ENCODE results near the gene C3orf18. TPM values are rescaled to one million over a fixed set of nuclear protein-coding genes. Genes with fewer than 3 reads are reported as not detected.

Gene C3orf18
- total and polyA plus RNA-seq, 2 experiments from 2014 or later: 2.9 to 5.6 TPM

- Histone ChIP-seq H3K9me3 (ENCODE audit: low read depth) (no peaks in the 10 kb centered on the region), H3K36me3 (replicated peaks; ENCODE audit: insufficient read depth, low read depth) (no peaks in the 10 kb centered on the region), H3K27me3 (no peaks in the 10 kb centered on the region), H3K4me2 (no peak overlapping the region), H3K4me3 (no peak overlapping the region), H3K27ac (no peak overlapping the region), H2AFZ (no peak overlapping the region), H3K79me2 (no peaks in the 10 kb centered on the region), H4K20me1 (ENCODE audit: insufficient read depth, poor library complexity, severe bottlenecking) (no peaks in the 10 kb centered on the region), H3K4me1 (ENCODE audit: insufficient read depth) (peaks cover 7% of the 10 kb centered on the region), H3K9me2 (replicated peaks; ENCODE audit: insufficient read depth) (no peaks in the 10 kb centered on the region)
- TF ChIP-seq EZH2 (IDR thresholded peaks at IDR 0.05; ENCODE audit: borderline replicate concordance) (no peak), EZH2phosphoT487 (IDR thresholded peaks at IDR 0.05; ENCODE audit: low read depth, severe bottlenecking, unreplicated experiment) (no peak), CTCF (IDR thresholded peaks at IDR 0.05; ENCODE audit: poor library complexity) (no peak)
- no peak for DNase-seq (ENCODE audit: low spot score)
- 53% methylated on average over 1 of the region's 1 CpG for WGBS (ENCODE audit: low lambda C conversion rate, missing lambda C conversion rate)
Measured at GRCh38 chr3:50545781-50546180, 21.8 kb downstream of the C3orf18 start.

- 42% methylated on average over 2 of the region's 2 CpGs for WGBS (ENCODE audit: low lambda C conversion rate, missing lambda C conversion rate)
- TF ChIP-seq CTCF (IDR thresholded peaks at IDR 0.05; ENCODE audit: poor library complexity): peak; percentile 83
- TF ChIP-seq EZH2 (IDR thresholded peaks at IDR 0.05; ENCODE audit: borderline replicate concordance): no peak
- TF ChIP-seq EZH2phosphoT487 (IDR thresholded peaks at IDR 0.05; ENCODE audit: low read depth, severe bottlenecking, unreplicated experiment): no peak
- Histone ChIP-seq H4K20me1 (ENCODE audit: insufficient read depth, poor library complexity, severe bottlenecking) (no peaks in the 10 kb centered on the region), H2AFZ (no peak overlapping the region), H3K36me3 (replicated peaks; ENCODE audit: insufficient read depth, low read depth) (no peaks in the 10 kb centered on the region), H3K9me2 (replicated peaks; ENCODE audit: insufficient read depth) (no peaks in the 10 kb centered on the region), H3K27ac (no peak overlapping the region), H3K27me3 (peaks cover 10% of the 10 kb centered on the region), H3K9me3 (ENCODE audit: low read depth) (no peaks in the 10 kb centered on the region), H3K79me2 (no peaks in the 10 kb centered on the region), H3K4me2 (no peak overlapping the region), H3K4me1 (ENCODE audit: insufficient read depth) (no peaks in the 10 kb centered on the region), H3K4me3 (no peak overlapping the region)
- DNase-seq (ENCODE audit: low spot score): peak; percentile 84
Measured at GRCh38 chr3:50542177-50543034, 25.1 kb downstream of the C3orf18 start.

- WGBS (ENCODE audit: low lambda C conversion rate, missing lambda C conversion rate): 66% methylated on average over 11 of the region's 18 CpGs
- no peaks in the 10 kb centered on the region for H3K4me1 ChIP-seq (ENCODE audit: insufficient read depth)
- no peak overlapping the region for H3K27ac ChIP-seq
- H3K9me3 ChIP-seq (ENCODE audit: low read depth): no peaks in the 10 kb centered on the region
- DNase-seq (ENCODE audit: low spot score): no peak
- H3K4me2 ChIP-seq: no peak overlapping the region
- no peaks in the 10 kb centered on the region for H3K79me2 ChIP-seq
- H4K20me1 ChIP-seq (ENCODE audit: insufficient read depth, poor library complexity, severe bottlenecking): no peaks in the 10 kb centered on the region
- H2AFZ ChIP-seq: no peak overlapping the region
- no peaks in the 10 kb centered on the region for H3K9me2 ChIP-seq (replicated peaks; ENCODE audit: insufficient read depth)
- no peak for TF ChIP-seq EZH2phosphoT487 (IDR thresholded peaks at IDR 0.05; ENCODE audit: low read depth, severe bottlenecking, unreplicated experiment)
- TF ChIP-seq CTCF (IDR thresholded peaks at IDR 0.05; ENCODE audit: poor library complexity): no peak
- TF ChIP-seq EZH2 (IDR thresholded peaks at IDR 0.05; ENCODE audit: borderline replicate concordance): no peak
- no peaks in the 10 kb centered on the region for H3K36me3 ChIP-seq (replicated peaks; ENCODE audit: insufficient read depth, low read depth)
- peaks cover 10% of the 10 kb centered on the region for H3K27me3 ChIP-seq
- no peak overlapping the region for H3K4me3 ChIP-seq
Measured at GRCh38 chr3:50539356-50540286, 27.9 kb downstream of the C3orf18 start.
